ENCODE measurements around the gene WDR41. TPM values are rescaled to one million over a fixed set of nuclear protein-coding genes. Genes with fewer than 3 reads are reported as not detected.

Gene WDR41
- total RNA-seq, 1 experiment from 2014 or later, result 39.8 TPM

DNA sequence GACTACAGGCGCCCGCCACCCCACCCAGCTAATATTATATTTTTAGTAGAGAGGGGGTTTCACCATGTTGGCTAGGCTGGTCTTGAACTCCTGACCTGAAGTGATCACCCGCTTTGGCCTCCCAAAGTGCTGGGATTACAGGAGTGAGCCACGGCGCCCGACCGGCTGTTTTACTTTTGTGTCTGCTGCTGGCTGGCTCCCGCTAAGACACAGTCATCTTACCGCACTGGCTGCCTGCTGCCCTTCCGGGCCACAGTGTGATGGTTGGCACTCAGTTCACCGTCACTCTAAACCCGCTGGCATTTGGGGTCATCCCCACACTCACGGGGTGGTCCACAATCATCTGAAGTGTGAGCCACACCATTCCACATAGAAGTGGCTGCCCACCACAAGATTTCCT is 93.7 kb downstream of the WDR41 start:
- Mint-ChIP-seq H3K4me3 (no peak overlapping the region), H3K9me3 (no peaks in the 10 kb centered on the region), H3K27me3 (ENCODE audit: low read depth) (no peaks in the 10 kb centered on the region), H3K36me3 (no peaks in the 10 kb centered on the region), H3K27ac (no peak overlapping the region), H3K4me1 (peaks cover 10% of the 10 kb centered on the region)
- ChIA-PET CTCF (no interaction called here), POLR2A (no interaction called here)
- TF ChIP-seq, protein P1, sequence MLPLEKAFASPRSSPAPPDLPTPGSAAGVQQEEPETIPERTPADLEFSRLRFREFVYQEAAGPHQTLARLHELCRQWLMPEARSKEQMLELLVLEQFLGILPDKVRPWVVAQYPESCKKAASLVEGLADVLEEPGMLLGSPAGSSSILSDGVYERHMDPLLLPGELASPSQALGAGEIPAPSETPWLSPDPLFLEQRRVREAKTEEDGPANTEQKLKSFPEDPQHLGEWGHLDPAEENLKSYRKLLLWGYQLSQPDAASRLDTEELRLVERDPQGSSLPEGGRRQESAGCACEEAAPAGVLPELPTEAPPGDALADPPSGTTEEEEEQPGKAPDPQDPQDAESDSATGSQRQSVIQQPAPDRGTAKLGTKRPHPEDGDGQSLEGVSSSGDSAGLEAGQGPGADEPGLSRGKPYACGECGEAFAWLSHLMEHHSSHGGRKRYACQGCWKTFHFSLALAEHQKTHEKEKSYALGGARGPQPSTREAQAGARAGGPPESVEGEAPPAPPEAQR (CRISPR knock-in tag; IDR thresholded peaks at IDR 0.05), result no peak
- TF ChIP-seq, protein P2, sequence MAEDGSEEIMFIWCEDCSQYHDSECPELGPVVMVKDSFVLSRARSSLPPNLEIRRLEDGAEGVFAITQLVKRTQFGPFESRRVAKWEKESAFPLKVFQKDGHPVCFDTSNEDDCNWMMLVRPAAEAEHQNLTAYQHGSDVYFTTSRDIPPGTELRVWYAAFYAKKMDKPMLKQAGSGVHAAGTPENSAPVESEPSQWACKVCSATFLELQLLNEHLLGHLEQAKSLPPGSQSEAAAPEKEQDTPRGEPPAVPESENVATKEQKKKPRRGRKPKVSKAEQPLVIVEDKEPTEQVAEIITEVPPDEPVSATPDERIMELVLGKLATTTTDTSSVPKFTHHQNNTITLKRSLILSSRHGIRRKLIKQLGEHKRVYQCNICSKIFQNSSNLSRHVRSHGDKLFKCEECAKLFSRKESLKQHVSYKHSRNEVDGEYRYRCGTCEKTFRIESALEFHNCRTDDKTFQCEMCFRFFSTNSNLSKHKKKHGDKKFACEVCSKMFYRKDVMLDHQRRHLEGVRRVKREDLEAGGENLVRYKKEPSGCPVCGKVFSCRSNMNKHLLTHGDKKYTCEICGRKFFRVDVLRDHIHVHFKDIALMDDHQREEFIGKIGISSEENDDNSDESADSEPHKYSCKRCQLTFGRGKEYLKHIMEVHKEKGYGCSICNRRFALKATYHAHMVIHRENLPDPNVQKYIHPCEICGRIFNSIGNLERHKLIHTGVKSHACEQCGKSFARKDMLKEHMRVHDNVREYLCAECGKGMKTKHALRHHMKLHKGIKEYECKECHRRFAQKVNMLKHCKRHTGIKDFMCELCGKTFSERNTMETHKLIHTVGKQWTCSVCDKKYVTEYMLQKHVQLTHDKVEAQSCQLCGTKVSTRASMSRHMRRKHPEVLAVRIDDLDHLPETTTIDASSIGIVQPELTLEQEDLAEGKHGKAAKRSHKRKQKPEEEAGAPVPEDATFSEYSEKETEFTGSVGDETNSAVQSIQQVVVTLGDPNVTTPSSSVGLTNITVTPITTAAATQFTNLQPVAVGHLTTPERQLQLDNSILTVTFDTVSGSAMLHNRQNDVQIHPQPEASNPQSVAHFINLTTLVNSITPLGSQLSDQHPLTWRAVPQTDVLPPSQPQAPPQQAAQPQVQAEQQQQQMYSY (CRISPR knock-in tag; IDR thresholded peaks at IDR 0.05), result no peak
- TF ChIP-seq TP53 (CRISPR knock-in tag; IDR thresholded peaks at IDR 0.05), result no peak
- TF ChIP-seq, protein P3, sequence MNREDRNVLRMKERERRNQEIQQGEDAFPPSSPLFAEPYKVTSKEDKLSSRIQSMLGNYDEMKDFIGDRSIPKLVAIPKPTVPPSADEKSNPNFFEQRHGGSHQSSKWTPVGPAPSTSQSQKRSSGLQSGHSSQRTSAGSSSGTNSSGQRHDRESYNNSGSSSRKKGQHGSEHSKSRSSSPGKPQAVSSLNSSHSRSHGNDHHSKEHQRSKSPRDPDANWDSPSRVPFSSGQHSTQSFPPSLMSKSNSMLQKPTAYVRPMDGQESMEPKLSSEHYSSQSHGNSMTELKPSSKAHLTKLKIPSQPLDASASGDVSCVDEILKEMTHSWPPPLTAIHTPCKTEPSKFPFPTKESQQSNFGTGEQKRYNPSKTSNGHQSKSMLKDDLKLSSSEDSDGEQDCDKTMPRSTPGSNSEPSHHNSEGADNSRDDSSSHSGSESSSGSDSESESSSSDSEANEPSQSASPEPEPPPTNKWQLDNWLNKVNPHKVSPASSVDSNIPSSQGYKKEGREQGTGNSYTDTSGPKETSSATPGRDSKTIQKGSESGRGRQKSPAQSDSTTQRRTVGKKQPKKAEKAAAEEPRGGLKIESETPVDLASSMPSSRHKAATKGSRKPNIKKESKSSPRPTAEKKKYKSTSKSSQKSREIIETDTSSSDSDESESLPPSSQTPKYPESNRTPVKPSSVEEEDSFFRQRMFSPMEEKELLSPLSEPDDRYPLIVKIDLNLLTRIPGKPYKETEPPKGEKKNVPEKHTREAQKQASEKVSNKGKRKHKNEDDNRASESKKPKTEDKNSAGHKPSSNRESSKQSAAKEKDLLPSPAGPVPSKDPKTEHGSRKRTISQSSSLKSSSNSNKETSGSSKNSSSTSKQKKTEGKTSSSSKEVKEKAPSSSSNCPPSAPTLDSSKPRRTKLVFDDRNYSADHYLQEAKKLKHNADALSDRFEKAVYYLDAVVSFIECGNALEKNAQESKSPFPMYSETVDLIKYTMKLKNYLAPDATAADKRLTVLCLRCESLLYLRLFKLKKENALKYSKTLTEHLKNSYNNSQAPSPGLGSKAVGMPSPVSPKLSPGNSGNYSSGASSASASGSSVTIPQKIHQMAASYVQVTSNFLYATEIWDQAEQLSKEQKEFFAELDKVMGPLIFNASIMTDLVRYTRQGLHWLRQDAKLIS (CRISPR knock-in tag; IDR thresholded peaks at IDR 0.05; ENCODE audit: borderline replicate concordance), result no peak
- TF ChIP-seq, protein P4, sequence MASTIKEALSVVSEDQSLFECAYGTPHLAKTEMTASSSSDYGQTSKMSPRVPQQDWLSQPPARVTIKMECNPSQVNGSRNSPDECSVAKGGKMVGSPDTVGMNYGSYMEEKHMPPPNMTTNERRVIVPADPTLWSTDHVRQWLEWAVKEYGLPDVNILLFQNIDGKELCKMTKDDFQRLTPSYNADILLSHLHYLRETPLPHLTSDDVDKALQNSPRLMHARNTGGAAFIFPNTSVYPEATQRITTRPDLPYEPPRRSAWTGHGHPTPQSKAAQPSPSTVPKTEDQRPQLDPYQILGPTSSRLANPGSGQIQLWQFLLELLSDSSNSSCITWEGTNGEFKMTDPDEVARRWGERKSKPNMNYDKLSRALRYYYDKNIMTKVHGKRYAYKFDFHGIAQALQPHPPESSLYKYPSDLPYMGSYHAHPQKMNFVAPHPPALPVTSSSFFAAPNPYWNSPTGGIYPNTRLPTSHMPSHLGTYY (CRISPR knock-in tag; IDR thresholded peaks at IDR 0.05), result no peak
- TF ChIP-seq NFE2L1 (CRISPR knock-in tag; IDR thresholded peaks at IDR 0.05), result no peak
- no peak for TF ChIP-seq SOX15 (CRISPR knock-in tag; IDR thresholded peaks at IDR 0.05)
- no peak for TF ChIP-seq FOXP1 (CRISPR knock-in tag; IDR thresholded peaks at IDR 0.05; ENCODE audit: borderline replicate concordance)
- TF ChIP-seq, protein P5, sequence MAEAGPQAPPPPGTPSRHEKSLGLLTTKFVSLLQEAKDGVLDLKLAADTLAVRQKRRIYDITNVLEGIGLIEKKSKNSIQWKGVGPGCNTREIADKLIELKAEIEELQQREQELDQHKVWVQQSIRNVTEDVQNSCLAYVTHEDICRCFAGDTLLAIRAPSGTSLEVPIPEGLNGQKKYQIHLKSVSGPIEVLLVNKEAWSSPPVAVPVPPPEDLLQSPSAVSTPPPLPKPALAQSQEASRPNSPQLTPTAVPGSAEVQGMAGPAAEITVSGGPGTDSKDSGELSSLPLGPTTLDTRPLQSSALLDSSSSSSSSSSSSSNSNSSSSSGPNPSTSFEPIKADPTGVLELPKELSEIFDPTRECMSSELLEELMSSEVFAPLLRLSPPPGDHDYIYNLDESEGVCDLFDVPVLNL (CRISPR knock-in tag; IDR thresholded peaks at IDR 0.05; ENCODE audit: borderline replicate concordance, low read depth), result no peak
- TF ChIP-seq ZNF138 (CRISPR knock-in tag; conservative IDR thresholded peaks at IDR 0.05), result no peak
- no peak for TF ChIP-seq ZNF121 (CRISPR knock-in tag; IDR thresholded peaks at IDR 0.05)
- TF ChIP-seq ZNF416 (CRISPR knock-in tag; IDR thresholded peaks at IDR 0.05), result no peak
- DNase-seq (ENCODE audit: low spot score) (no peak), ATAC-seq (no peak)

DNA sequence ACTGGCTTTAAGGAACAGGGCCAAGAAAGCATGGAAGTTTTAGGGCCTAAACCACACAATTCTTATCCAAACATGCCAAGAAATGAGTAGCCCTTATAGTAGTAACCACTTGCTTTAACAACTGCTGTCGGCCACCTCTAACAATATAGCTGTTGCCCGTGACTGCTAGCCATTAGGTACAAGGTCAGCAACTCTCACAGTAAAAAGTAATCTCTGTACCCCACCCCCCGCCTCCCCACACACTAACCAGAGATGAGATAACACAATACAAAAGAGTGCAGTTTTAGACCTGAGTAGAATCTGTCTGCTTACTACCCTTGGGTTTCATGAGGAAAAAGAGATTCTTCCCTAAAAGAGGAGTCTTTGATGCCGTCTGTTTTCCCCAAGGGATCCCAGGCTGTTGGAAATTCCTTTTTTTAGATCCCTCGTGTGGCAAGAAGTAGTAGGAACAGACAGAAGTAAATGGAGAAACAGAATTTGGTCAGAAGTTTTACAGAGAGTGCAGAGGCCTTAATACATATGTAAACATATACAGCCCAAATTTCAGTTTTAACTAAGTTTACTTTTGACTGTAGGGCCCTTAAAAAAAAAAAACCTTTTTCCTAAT is 94.3 kb downstream of the WDR41 start:
- no peak overlapping the region for H3K27ac Mint-ChIP-seq
- ChIA-PET POLR2A (no interaction called here), CTCF (interaction anchor here (0.8 kb wide), 2 partner anchors 17 to 252 kb away, joined by 3 to 4 read pairs; no protein-coding TSS in a partner anchor)
- no peaks in the 10 kb centered on the region for H3K36me3 Mint-ChIP-seq
- H3K9me3 Mint-ChIP-seq, result no peaks in the 10 kb centered on the region
- DNase-seq (ENCODE audit: low spot score), result no peak
- ATAC-seq, result no peak
- peaks cover 10% of the 10 kb centered on the region for H3K4me1 Mint-ChIP-seq
- no peak overlapping the region for H3K4me3 Mint-ChIP-seq
- no peaks in the 10 kb centered on the region for H3K27me3 Mint-ChIP-seq (ENCODE audit: low read depth)
- TF ChIP-seq, protein P2 (CRISPR knock-in tag; IDR thresholded peaks at IDR 0.05), result no peak
- TF ChIP-seq ZBTB21 (CRISPR knock-in tag; IDR thresholded peaks at IDR 0.05; ENCODE audit: borderline replicate concordance), result no peak
- TF ChIP-seq, protein P1 (CRISPR knock-in tag; IDR thresholded peaks at IDR 0.05), result no peak
- TF ChIP-seq, protein P6, sequence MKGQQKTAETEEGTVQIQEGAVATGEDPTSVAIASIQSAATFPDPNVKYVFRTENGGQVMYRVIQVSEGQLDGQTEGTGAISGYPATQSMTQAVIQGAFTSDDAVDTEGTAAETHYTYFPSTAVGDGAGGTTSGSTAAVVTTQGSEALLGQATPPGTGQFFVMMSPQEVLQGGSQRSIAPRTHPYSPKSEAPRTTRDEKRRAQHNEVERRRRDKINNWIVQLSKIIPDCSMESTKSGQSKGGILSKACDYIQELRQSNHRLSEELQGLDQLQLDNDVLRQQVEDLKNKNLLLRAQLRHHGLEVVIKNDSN (CRISPR knock-in tag; IDR thresholded peaks at IDR 0.05), result no peak
- no peak for TF ChIP-seq CREM (CRISPR knock-in tag; IDR thresholded peaks at IDR 0.05)
